Pancreas (tissue), 10 donors: ENCODE data around the gene NUDT8. TPM values are rescaled to one million over a fixed set of nuclear protein-coding genes. Genes with fewer than 3 reads are reported as not detected.
"Not testable (repeated sequence)": the region's sequence is repeated elsewhere in the genome, so short reads cannot be mapped to it uniquely, and the experiment has no call there.

Source experiments
- ATAC-seq, 4 donors: fragments of 200-7000 bp; cut with Tn5 transposase; one replicate each; pipeline versions ENCODE4 v1.8.0 to v1.9.1; 2020; ENCODE audit warnings: mild to moderate bottlenecking in 4 of 4, moderate library complexity in 4 of 4
- DNase-seq, 6 donors: peaks; one replicate each; pipeline ENCODE4 v3.0.0-alpha.2; 2020
- FAIRE-seq: peaks from 2 replicates; lab custom pipeline; 2012; peaks lifted over from hg19 to GRCh38; lab: Jason Lieb, UNC
- H3K27ac ChIP-seq, 4 donors: fragments of 200-600 bp; sonication (generic); 1 replicate in 3 of 4; 2 replicates in 1 of 4; pipeline versions ENCODE4 v1.5.0 to v1.8.0; 2020
- H3K27me3 ChIP-seq, 4 donors: fragments of 200-600 bp; one replicate each; pipeline ENCODE4 v1.8.0; 2021
- H3K36me3 ChIP-seq, 3 donors: fragments of 200-600 bp; sonication (generic) in 1 of 3; one replicate each; pipeline versions ENCODE4 v1.5.0 to v1.8.0; 2020 to 2021
- H3K4me1 ChIP-seq, 3 donors: fragments of 200-600 bp; one replicate each; pipeline ENCODE4 v1.8.0; 2021
- H3K4me3 ChIP-seq, 4 donors: fragments of 200-600 bp; sonication (generic) in 2 of 4; one replicate each; pipeline versions ENCODE4 v1.5.0 to v1.8.0; 2020 to 2021
- H3K9me3 ChIP-seq, 4 donors: fragments of 200-600 bp; one replicate each; pipeline ENCODE4 v1.8.0; 2021
- CTCF ChIP-seq, 4 donors: fragments of 200-600 bp; sonication (generic) in 3 of 4; IDR thresholded peaks; one replicate each; pipeline versions ENCODE4 v1.5.0 to v1.8.0; 2021; ENCODE audit warnings: antibody characterized with exemption in 4 of 4
- WGBS, 2 donors: extraction: QIAGEN DNeasy Blood & Tissue Kit; methylation state at CpG; one replicate each; pipeline ENCODE4 v1.1.7; 2013; 5-methylcytosine and 5-hydroxymethylcytosine counted together
- intact Hi-C, 3 donors: fragments of 100-400 bp; cut with DNase I; formaldehyde crosslinking; loops; one replicate each; pipeline versions ENCODE4 v1.11.1 to v1.14.2; 2022
- polyA plus RNA-seq, 2 donors: library from polyadenylated mRNA; stranded (reverse); fragments of 200-250 nt; gene quantifications; one replicate each; pipeline ENCODE4 v1.2.3, GENCODE V29; 2013
- total RNA-seq, 6 donors: library from RNA; stranded (reverse); fragmentation: NEBNext Ultra II Directional in 4 of 6; extraction: Animal tissue kit (Norgen Biotek cat#: 25700) in 4 of 6; gene quantifications; one replicate each; pipeline versions ENCODE4 v1.2.1 to v1.2.4, GENCODE V29; 2021 to 2023
- donor health status: healthy with polysubstance abuse.
- donor health status: DM: no; HTN: no; CAD: no; lungs with moderate emphysema.
- donor health status: DM: no; HTN: no; CAD: no.
- donor health status: control.
- donor health status: control.
- donor health status: Bipolar disorder and iron deficiency.
- donor health status: DM: yes; HTN: yes; CAD: no.
- donor health status: DM: no; HTN: no; CAD: no.
- donor health status: DM: no; HTN: no; CAD: no.
- donor health status: DM: yes; HTN: yes; CAD: no.

NUDT8 gene
- total and polyA plus RNA-seq, 8 donors = 4.3 to 11.0 (median 6.3) TPM

- DNase-seq (no peak), ATAC-seq (no peak), FAIRE-seq (no peak)
- WGBS, 2 donors = 61 to 72% methylated on average over 7 of the region's 7 CpGs
- Histone ChIP-seq H3K36me3 (no peaks in the 10 kb centered on the region), H3K4me1 (no peaks in the 10 kb centered on the region), H3K27me3 (no peaks in the 10 kb centered on the region), H3K4me3 (no peak overlapping the region), H3K27ac (no peak overlapping the region), H3K9me3 (no peaks in the 10 kb centered on the region)
- no peak for TF ChIP-seq CTCF (IDR thresholded peaks at IDR 0.05)
- intact Hi-C loops = no loop called here
Measured at GRCh38 chr11:67600324-67601029, 29.3 kb downstream of the NUDT8 start.

DNA sequence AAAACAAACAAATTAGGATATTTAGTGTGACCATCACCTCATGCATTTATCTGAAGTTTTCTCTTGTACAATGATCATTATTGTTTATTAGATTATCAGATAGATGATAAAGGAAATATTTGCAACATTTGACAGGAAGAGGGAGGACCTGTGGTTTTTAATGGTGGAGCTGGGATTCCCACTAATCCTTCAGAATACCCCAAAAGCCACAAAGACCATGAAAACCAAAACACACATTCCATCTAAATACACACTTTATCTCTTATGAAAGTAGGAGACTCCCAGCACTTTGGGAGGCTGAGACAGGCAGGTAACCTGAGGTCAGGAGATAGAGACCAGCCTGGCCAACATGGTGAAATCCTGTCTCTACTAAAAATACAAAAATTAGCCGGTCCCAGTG is 30.6 kb downstream of the NUDT8 start:
- H3K4me3 ChIP-seq = no peak overlapping the region
- no peak for ATAC-seq
- no peaks in the 10 kb centered on the region for H3K9me3 ChIP-seq
- 49 to 56% methylated on average over 1 of the region's 1 CpG for WGBS, 2 donors
- DNase-seq = no peak
- H3K4me1 ChIP-seq = no peaks in the 10 kb centered on the region
- TF ChIP-seq CTCF (IDR thresholded peaks at IDR 0.05) = no peak
- H3K27ac ChIP-seq = no peak overlapping the region
- no peaks in the 10 kb centered on the region for H3K27me3 ChIP-seq
- H3K36me3 ChIP-seq = no peaks in the 10 kb centered on the region
- intact Hi-C loops = no loop called here
- FAIRE-seq = no peak

DNA sequence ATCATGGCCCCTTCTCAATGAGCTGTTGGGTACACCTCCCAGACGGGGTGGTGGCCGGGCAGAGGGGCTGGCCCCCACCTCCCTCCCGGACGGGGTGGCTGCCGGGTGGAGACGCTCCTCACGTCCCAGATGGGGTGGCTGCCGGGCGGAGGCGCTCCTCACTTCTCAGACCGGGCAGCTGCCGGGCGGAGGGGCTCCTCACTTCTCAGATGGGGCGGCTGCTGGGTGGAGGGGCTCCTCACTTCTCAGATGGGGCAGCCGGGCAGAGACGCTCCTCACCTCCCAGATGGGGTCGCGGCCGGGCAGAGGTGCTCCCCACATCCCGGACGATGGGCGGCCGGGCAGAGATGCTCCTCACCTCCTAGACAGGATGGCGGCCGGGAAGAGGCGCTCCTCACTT is 31.8 kb downstream of the NUDT8 start:
- H3K9me3 ChIP-seq, FAIRE-seq, H3K27ac ChIP-seq, ATAC-seq, H3K4me1 ChIP-seq, H3K4me3 ChIP-seq, H3K27me3 ChIP-seq, H3K36me3 ChIP-seq, intact Hi-C loops: not testable (repeated sequence)
- 88 to 92% methylated on average over 20 to 26 of the region's 26 CpGs for WGBS, 2 donors
- peak in 1 of 6 donors; percentile 38 for DNase-seq

DNA sequence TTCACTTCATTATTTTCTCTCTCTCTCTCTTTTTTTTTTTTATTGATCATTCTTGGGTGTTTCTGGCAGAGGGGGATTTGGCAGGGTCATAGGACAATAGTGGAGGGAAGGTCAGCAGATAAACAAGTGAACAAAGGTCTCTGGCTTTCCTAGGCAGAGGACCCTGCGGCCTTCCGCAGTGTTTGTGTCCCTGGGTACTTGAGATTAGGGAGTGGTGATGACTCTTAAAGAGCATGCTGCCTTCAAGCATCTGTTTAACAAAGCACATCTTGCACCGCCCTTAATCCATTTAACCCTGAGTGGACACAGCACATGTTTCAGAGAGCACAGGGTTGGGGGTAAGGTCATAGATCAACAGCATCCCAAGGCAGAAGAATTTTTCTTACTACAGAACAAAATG is 32.3 kb downstream of the NUDT8 start:
- H3K27ac ChIP-seq, H3K9me3 ChIP-seq, intact Hi-C loops, H3K27me3 ChIP-seq, H3K36me3 ChIP-seq, H3K4me1 ChIP-seq, FAIRE-seq, DNase-seq, ATAC-seq, H3K4me3 ChIP-seq: not testable (repeated sequence)
- no CpG with 5 or more reads among the region's 3 CpGs for WGBS, 2 donors

- FAIRE-seq (no peak), ATAC-seq (no peak), DNase-seq (no peak)
- H3K36me3 ChIP-seq = no peaks in the 10 kb centered on the region
- H3K4me1 ChIP-seq = no peaks in the 10 kb centered on the region
- no peak for TF ChIP-seq CTCF (IDR thresholded peaks at IDR 0.05)
- H3K9me3 ChIP-seq = no peaks in the 10 kb centered on the region
- no peak overlapping the region for H3K27ac ChIP-seq
- WGBS, 2 donors = 92 to 98% methylated on average over 1 of the region's 1 CpG
- no peaks in the 10 kb centered on the region for H3K27me3 ChIP-seq
- H3K4me3 ChIP-seq = no peak overlapping the region
- intact Hi-C loops = no loop called here
Measured at GRCh38 chr11:67596753-67597300, 32.9 kb downstream of the NUDT8 start.

- intact Hi-C loops = no loop called here
- WGBS, 2 donors = 68 to 70% methylated on average over 3 of the region's 3 CpGs
- FAIRE-seq (no peak), ATAC-seq (no peak), DNase-seq (no peak)
- Histone ChIP-seq H3K36me3 (no peaks in the 10 kb centered on the region), H3K27me3 (no peaks in the 10 kb centered on the region), H3K9me3 (no peaks in the 10 kb centered on the region), H3K27ac (no peak overlapping the region), H3K4me1 (no peaks in the 10 kb centered on the region), H3K4me3 (no peak overlapping the region)
- TF ChIP-seq CTCF (IDR thresholded peaks at IDR 0.05) = no peak
Measured at GRCh38 chr11:67594480-67594879, 35.3 kb downstream of the NUDT8 start.
